HG02885 (cell line): ENCODE measurements around the gene ITPR1.
"Not testable (repeated sequence)": the region's sequence is repeated elsewhere in the genome, so short reads cannot be mapped to it uniquely, and the experiment has no call there.

Experiments used
- ATAC-seq: cut with Tn5 transposase; IDR thresholded peaks from one replicate; pipeline ENCODE4 v1.9.1; 2021; ENCODE audit warnings: mild to moderate bottlenecking; ENCODE audit not compliant: unreplicated experiment, poor library complexity

The ITPR1 gene

GRCh38 chr3:4493014-4493940, at the start of gene ITPR1:
Gene ITPR1 (plus strand): TSS chr3:4493348. CDS start chr3:4516492, 23,144 bp downstream.
- peak; percentile 89 for ATAC-seq

GRCh38 chr3:4447295-4447999, 45.7 kb upstream of the ITPR1 start:
- no peak for ATAC-seq

GRCh38 chr3:4448187-4448586, 45.0 kb upstream of the ITPR1 start:
- no peak for ATAC-seq

GRCh38 chr3:4449043-4449805, 43.9 kb upstream of the ITPR1 start:
- ATAC-seq = no peak

- no peak for ATAC-seq
Observed at GRCh38 chr3:4454142-4454541, 39.0 kb upstream of the ITPR1 start.

GRCh38 chr3:4456780-4457179, 36.4 kb upstream of the ITPR1 start:
- ATAC-seq = not testable (repeated sequence)

- no peak for ATAC-seq
Observed at GRCh38 chr3:4458961-4459360, 34.2 kb upstream of the ITPR1 start.

GRCh38 chr3:4460334-4460733, 32.8 kb upstream of the ITPR1 start:
- ATAC-seq = no peak

GRCh38 chr3:4461468-4462090, 31.6 kb upstream of the ITPR1 start:
- no peak for ATAC-seq

GRCh38 chr3:4462369-4463040, 30.6 kb upstream of the ITPR1 start:
- ATAC-seq = no peak

GRCh38 chr3:4464576-4464975, 28.6 kb upstream of the ITPR1 start:
- ATAC-seq = no peak

- ATAC-seq = peak; percentile 100
Observed at GRCh38 chr3:4466741-4467521, 26.2 kb upstream of the ITPR1 start, which contains the start of gene SUMF1. Gene SUMF1 (minus strand): TSS chr3:4467269. CDS start chr3:4467245, 24 bp downstream.

GRCh38 chr3:4467522-4467867, 25.7 kb upstream of the ITPR1 start:
- ATAC-seq = no peak

GRCh38 chr3:4471907-4472306, 21.2 kb upstream of the ITPR1 start:
- no peak for ATAC-seq

GRCh38 chr3:4472312-4472711, 20.8 kb upstream of the ITPR1 start:
- no peak for ATAC-seq

- no peak for ATAC-seq
Observed at GRCh38 chr3:4472766-4473165, 20.4 kb upstream of the ITPR1 start.

- ATAC-seq = peak; percentile 58
Observed at GRCh38 chr3:4474683-4475490, 18.3 kb upstream of the ITPR1 start.

GRCh38 chr3:4475804-4476203, 17.3 kb upstream of the ITPR1 start:
- ATAC-seq = no peak
